Measurements from ENCODE around the gene RASSF1. TPM values are rescaled to one million over a fixed set of nuclear protein-coding genes. Genes with fewer than 3 reads are reported as not detected.

RASSF1 gene
- total and polyA plus RNA-seq, 10 of the 15 experiments (the other 5 are each of a cell fraction or from before 2014, with no cell fraction given), result 4.4 to 59.6 (median 37.2) TPM

GRCh38 chr3:50388016-50388719 is 47.5 kb upstream of the RASSF1 start:
- Histone ChIP-seq H3K9ac (ENCODE audit: control insufficient read depth, insufficient read depth, low read length) (no peak overlapping the region), H3K27me3 (replicated peaks in 1 of 2; ENCODE audit: control insufficient read depth in 2 of 2, insufficient read depth in 2 of 2, low read length in 1 of 2) (peaks cover 0 to 3% of the 10 kb centered on the region in 2 experiments; a peak in 3 of 4 replicates), H3K9me3 (replicated peaks; ENCODE audit: control insufficient read depth, insufficient read depth, low read length) (no peaks in the 10 kb centered on the region), H3K4me3 (no peak overlapping the region), H3K4me2 (ENCODE audit: control insufficient read depth, insufficient read depth) (no peak overlapping the region), H3K36me3 (ENCODE audit: control insufficient read depth in 2 of 2, insufficient read depth in 2 of 2, low read length in 1 of 2) (no peaks in the 10 kb centered on the region), H3K27ac (ENCODE audit: control insufficient read depth, insufficient read depth) (no peak overlapping the region), H2AFZ (ENCODE audit: control insufficient read depth, low read depth, low read length) (no peak overlapping the region), H3K79me2 (ENCODE audit: control insufficient read depth, insufficient read depth, low read length) (no peaks in the 10 kb centered on the region), H3K4me1 (ENCODE audit: control insufficient read depth, insufficient read depth, low read length) (no peaks in the 10 kb centered on the region), H4K20me1 (ENCODE audit: control insufficient read depth, insufficient read depth) (no peaks in the 10 kb centered on the region)
- TF ChIP-seq CTCF (IDR thresholded peaks at IDR 0.05 in 2 of 3, conservative IDR thresholded peaks at IDR 0.05 in 1 of 3; ENCODE audit: control insufficient read depth in 2 of 3, extremely low read depth in 1 of 3, insufficient read depth in 1 of 3, low read depth in 3 of 3, low read length in 3 of 3) (peak; percentile 18 to 30 (median 29); a peak in 4 of 6 replicates), PRDM15 (CRISPR knock-in tag; IDR thresholded peaks at IDR 0.05) (no peak)
- CTCF ChIA-PET, result no interaction called here
- intact Hi-C loops (cut with micrococcal nuclease; ENCODE audit: unreplicated experiment) (no loop called here), in situ Hi-C loops (cut with MboI) (no loop called here)
- WGBS (ENCODE audit: insufficient coverage, insufficient replicate concordance, low lambda C conversion rate, missing lambda C conversion rate), result 26% methylated on average over 25 of the region's 25 CpGs
- ATAC-seq (peak; percentile 74), FAIRE-seq (no peak), DNase-seq (ENCODE audit: low read depth, low spot score) (no peak)
- SMC1A ChIA-PET (ENCODE audit: uncharacterized antibody, unreplicated experiment), result no interaction called here
- POLR2A ChIA-PET, result no interaction called here
- RAD21 ChIA-PET (ENCODE audit: unreplicated experiment), result no interaction called here
- BruUV-seq (replicated peaks), result no TSS peak

Measured in GM12878 (cell line).